Uterus (tissue), 2 donors: Measurements from ENCODE around the gene CCL22.

Experiments
- CTCF ChIP-seq, 4 experiments: fragments of 200-600 bp in 2 of 4; fragments of 450-650 bp in 2 of 4; sonication (generic) in 2 of 4; IDR thresholded peaks; one replicate each; pipeline ENCODE4 v1.5.1; 2016 to 2019; ENCODE audit warnings: antibody characterized with exemption in 4 of 4, mild to moderate bottlenecking in 2 of 4, moderate library complexity in 1 of 4
- POLR2A ChIP-seq, 2 donors: fragments of 450-650 bp; IDR thresholded peaks; one replicate each; pipeline ENCODE4 v1.6.1; 2016; ENCODE audit warnings: antibody characterized with exemption in 2 of 2, mild to moderate bottlenecking in 1 of 2, moderate library complexity in 1 of 2

GRCh38 chr16:57395026-57395425 lies 36.4 kb downstream of the CCL22 start:
- no peak for TF ChIP-seq CTCF (IDR thresholded peaks at IDR 0.05)
- TF ChIP-seq POLR2A (IDR thresholded peaks at IDR 0.05): no peak
